Inferior parietal cortex (tissue), 1 donor: Measurements from ENCODE around the gene PALD1.

ENCODE experiments used
- DNase-seq: peaks from one replicate; pipeline ENCODE4 v3.0.0-alpha.2; 2016; ENCODE audit errors: extremely low spot score

Gene PALD1

GRCh38 chr10:70504521-70505358 is 26.2 kb downstream of the PALD1 start:
- DNase-seq, result no peak

DNA sequence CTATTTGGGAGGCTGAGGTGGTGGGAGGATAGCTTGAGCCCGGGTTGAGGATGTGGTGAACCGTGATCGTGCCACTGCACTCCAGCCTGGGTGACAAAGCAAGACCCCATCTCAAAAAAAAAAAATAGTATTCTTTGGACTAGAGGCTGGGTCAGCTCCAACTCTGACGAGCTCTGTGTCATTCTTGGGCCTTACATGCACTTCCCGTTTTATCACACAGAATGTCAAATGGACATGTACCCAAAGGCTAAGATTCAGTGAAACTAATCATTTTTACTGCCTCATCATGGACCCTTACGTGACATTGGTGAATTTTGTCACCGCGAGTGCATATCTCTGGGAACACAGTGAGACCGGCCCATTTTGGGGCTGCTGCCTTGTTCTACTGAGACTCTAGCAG is 27.3 kb downstream of the PALD1 start:
- no peak for DNase-seq

DNA sequence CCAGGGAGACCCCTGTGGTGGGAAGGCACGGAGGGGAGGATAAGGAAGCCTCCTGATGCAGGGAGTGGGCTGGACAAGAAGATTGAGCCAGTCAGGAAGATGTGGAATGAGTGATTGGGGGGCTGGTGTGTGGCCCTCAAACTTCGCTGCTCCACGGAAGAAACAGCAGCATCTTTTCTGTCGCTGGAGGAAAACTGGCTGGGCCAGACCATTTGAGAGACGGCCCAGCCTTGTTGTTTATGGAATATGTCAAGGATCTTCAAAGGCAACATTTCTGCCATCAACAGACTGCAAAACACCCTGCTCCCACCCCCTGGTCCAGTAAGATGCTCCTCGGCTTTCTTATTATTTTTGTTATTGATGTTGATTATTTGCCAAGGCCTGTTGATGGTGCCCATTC is 29.4 kb downstream of the PALD1 start:
- DNase-seq, result no peak

- no peak for DNase-seq
Measured at GRCh38 chr10:70508912-70509756, 30.6 kb downstream of the PALD1 start.

DNA sequence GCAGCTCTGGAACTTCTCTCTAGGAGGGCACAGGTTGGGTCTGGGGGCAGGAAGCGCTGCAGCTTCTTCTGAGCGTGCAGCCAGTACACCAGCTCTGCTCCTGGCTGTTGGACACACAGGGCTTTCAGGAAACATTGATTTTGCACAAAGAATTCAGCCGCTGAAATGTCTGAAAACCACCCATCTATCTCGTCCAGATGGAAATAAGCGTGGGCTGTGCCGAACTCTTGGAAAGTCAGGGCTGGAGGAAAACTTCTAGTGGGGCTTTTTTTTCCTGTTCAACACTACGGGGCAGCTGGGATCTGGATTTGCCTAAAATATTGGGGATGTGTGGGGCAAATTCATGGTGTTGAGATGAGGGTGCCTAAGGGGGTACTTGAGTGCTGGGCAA is 31.2 kb downstream of the PALD1 start:
- DNase-seq, result no peak

DNA sequence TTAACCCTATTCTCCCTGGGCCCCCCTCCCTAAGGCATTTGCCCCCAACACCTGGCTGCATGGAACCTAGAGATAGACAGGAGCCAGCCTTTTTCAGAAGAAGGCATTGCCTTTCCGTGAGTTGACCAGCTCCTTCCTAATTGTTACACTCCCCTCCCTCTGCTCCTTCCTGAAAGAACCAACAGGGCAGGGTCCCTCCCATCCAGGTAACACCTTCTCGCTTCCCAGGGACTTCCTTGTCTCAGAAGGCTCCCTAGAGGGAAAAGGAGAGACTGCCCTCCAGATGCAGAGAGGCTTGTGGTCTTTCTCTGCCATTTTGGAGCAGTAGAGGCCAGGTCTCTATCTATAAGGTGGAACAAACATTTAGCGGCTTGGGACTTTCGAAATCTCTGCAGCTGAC is 31.9 kb downstream of the PALD1 start:
- no peak for DNase-seq

DNA sequence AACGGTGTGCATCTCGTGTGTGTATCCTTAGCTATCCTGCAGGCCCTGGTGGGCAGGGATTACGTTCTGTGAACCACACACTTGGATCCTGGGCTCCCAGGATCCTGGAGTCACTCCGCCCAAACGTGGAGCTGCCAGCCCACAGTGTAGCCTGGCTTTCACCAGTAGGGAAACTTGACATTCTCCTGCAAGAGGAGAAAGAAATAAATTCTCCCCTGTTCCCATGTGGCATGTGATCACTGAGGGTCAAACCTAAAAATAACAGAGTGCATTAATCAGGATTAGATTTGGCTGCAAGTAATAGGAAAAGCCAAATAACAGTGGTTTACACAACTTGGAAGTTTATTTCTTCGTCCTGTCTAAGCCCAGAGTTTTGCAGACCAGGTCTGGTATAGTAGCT is 32.3 kb downstream of the PALD1 start:
- DNase-seq, result no peak

- DNase-seq, result no peak
Measured at GRCh38 chr10:70512149-70512639, 33.6 kb downstream of the PALD1 start.

DNA sequence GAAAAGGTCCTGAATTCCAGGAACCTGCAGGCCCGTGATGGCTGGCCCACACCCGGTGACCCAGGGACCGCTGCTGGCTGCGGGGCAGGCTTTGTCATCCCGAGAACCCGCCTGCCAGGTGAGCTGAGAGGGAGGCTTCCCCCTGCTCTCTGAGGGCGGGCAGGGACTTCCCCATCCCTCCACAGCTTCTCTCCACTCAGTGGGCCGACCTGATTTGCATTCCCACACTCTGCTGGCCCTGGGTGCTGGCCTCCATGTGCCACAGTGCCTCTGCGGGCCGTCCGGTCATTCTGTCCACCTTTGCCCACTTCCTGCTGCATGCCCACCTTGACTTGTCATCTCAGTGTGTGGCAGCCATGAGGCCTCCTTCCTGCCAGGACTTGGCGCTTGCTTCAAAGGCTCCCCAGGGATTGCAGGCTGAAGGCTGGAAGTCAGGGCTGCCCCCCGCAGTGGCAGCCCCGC is 35.3 kb downstream of the PALD1 start:
- DNase-seq, result no peak

DNA sequence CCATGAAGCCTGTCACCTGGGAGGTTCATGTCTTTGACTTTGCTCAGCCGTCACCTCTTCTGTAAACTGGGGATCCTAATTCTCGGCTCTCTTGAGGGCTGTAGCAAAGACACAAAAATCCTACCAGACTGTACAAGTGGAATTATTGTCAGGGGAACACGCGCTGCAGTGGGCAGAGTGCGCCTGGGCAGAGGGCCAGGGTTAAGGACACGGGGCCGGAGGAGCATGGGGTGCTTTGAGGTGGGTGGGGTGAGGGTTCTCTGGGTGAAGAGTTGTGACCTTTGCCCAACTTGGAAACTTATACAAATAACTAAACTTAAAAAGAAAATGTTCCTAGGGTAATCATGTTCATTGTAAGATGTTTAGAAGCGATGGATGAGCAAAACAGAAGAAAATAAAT is 36.0 kb downstream of the PALD1 start:
- no peak for DNase-seq

DNA sequence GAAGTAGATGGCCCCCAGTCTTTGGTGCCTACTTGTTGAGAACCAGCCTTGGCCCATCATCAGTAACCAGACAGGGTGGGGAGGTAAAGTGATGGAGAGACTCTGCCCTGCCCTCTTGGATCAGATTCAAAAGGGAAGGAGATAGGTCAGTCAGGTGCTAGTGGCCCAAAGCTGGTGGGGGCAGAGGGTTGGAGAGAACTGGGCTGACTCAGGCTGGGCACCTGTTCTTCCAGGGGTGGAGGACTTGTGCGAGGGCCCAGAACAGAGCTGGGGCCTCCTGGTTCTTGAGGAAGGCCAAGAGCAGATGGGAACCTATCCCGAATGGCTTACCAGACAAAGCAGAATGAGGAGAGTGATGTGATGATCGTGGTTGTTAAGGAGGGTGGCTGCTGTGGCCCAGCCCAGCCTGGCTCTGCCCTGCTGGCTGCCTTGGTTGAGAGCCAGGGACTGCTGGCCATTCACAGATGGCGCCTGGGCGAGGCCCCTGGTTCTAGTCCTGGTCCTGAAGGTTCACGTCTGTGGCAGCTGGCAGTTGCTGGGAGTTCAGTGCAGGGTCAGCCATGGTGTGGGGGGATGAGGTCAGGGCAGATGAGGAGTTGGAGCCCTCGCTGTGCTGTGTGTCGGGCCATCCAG is 36.6 kb downstream of the PALD1 start:
- no peak for DNase-seq

GRCh38 chr10:70518695-70519094 is 40.1 kb downstream of the PALD1 start:
- DNase-seq, result no peak

- no peak for DNase-seq
Measured at GRCh38 chr10:70523057-70523456, 44.5 kb downstream of the PALD1 start.

DNA sequence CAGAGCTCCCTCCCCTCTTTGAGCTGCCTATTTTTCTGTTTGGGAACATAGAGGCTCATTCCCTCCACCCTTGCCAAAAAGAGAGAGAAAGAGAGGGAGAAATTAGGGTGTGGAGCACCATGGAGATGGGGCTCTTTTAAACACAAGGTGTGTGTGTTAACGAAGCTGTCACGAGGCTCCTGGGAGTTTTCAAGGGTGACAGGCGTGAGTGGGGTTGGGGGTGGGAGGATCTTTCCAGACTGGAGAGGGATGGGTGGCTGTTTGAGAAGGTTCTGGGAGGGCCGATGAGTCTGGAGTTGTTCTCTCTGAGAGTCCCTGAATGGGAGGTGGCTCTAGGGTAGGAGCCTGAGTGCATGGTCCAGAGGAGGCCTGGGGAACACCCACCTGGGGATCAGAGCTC is 45.0 kb downstream of the PALD1 start:
- no peak for DNase-seq

DNA sequence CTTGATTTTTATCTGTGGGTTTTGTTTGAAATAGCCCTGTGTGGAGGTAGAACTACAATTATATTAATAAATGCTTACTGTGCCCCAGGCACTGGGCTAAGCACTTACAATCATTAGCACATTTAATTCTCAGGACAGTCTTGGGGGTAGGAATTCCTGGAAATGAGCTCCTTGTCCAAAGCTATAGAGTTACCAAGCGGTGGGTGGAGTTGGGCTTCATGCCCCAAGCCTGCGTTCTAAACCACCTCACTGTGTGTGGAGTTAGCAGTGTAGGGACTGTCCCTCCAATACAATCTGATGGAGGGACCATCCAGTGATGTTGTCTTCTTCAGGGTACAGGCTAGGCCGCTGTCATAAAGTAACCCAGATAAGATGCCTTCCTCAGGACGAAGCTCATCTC is 49.7 kb downstream of the PALD1 start:
- no peak for DNase-seq

- DNase-seq, result peak; percentile 67
Measured at GRCh38 chr10:70528741-70529362, 50.3 kb downstream of the PALD1 start.

GRCh38 chr10:70529848-70530247 is 51.3 kb downstream of the PALD1 start:
- no peak for DNase-seq

GRCh38 chr10:70530315-70530714 is 51.7 kb downstream of the PALD1 start:
- no peak for DNase-seq

- DNase-seq, result no peak
Measured at GRCh38 chr10:70532554-70533188, 54.1 kb downstream of the PALD1 start.

DNA sequence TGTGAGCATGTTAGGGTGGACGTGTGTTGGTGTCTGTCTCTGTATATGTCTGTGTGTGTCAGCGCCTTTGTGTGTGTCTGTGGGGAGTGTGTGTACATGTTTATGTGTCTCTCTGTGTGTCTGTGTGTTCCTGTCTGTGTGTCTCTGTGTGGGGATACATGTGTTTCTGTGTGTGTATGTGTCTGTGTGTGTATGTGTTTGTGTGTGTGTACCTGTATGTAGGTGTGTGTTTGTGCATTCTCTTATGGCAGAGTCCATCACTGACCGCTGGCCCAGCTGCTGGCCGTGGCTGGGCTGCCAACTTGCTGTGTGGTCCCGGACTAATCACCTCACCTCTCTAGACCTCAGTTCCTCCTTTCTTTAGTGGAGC is 54.6 kb downstream of the PALD1 start:
- DNase-seq, result no peak

DNA sequence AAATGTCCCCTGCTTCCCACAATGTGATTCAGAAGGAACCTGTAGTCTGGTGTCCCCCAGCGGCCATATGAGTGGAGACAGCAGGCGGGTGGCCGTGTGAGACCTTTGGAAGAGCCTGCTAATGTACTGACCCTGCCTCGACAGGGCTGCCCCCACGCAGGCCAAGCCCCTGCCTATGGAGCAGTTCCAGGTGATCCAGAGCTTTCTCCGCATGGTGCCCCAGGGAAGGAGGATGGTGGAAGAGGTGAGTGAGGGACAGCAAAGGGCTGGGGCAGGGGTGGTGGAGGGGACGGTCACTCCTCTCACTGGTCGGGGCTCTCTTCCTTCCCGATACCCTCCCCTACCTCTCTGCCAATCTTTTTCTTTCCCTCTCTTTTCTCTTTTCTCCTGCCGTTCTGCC is 55.7 kb downstream of the PALD1 start:
- DNase-seq, result no peak
